GM18519 (cell line): ENCODE data around the gene TTC7B.
A peak's percentile ranks its signal among the peaks of the same experiment; 100 is the strongest.

Source experiments
- ATAC-seq: cut with Tn5 transposase; IDR thresholded peaks from one replicate; pipeline ENCODE4 v1.9.1; 2021; ENCODE audit warnings: mild to moderate bottlenecking, moderate library complexity; ENCODE audit not compliant: unreplicated experiment, low FRiP score

TTC7B gene

DNA sequence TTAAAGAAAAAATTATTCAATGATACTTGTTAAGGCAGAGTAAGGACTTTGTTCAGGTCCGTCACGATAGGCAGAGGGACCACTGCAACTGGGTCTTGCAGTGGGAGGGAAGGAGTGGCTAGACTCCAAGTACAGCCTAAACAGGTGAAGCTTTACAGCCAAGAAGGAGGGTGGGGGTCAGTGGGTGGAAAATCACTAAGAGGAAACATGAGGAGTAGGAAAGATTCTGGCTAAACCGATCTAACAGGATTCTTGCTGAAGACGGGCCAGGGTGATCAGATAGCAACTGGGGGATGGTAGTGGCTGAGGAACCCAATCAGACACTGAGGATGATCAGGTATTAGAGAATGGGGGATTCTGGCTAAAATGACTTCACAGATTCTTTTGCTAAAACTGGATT is 100.2 kb downstream of the TTC7B start:
- ATAC-seq: no peak

DNA sequence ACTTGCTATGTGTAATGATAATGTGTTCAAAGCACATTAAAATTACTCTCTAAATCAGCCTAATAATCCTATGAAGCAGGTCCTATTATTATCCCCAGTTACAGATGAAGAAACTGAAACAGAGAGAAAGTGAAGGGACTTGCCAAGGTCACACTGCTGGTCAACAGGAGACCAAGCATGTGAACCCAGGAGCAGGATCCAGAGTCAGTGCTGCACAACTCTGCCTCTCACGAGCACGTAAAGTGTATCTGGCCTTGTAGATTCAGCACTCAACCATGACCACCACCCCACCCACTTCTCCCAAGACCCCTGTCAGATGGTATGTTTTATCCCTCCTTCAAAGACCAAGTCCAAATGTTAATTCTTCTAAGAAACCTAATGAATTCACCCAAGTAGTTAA is 100.7 kb downstream of the TTC7B start:
- no peak for ATAC-seq

DNA sequence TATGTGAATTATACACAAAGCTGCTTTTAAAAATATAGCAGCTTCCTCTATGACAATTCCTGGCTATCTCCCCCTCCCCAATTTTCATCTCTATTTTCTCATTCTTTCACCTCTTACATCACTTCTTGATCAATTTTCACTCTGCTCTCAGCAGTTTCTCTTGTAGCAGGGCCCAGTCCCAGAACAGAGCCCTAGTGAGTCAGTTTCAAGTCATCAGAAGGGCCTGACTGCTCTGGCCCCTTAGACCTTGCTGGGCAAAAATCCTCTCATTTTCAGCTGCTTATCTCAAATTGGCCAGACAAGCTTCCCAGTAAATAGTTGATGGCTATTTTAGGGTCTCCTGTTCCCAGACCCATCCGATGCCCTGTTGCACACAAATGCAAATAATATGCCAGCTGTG is 101.4 kb downstream of the TTC7B start:
- no peak for ATAC-seq

DNA sequence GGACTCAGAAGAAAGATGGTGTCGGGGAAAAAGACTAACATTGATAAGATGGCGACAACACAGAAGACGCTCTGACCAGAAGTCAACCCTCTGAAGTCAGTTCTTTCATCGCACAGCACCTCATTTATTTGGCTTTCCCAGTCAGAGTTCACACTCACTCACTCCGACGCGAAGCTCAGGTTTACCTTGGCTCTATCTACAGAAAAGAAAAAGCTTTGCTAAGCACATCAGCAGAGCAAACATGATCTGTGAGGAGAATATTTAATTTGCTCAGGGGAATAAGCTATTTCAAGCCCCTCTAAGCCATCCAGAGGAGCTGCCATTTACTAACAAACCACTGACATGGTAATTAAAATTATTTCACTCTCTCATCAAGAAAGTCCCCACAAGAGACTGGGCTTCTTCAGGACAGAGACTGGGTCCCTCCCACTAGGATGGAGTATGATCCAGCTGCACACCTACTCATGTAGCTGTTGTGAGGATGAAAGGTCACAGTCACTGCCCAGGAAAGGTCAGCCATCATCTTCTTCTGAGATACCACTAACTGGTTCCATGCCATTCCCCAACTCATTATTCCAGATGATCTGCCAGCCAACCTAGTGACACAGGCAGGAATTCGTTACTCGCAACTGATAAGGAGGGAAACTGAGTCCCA is 111.4 kb downstream of the TTC7B start:
- no peak for ATAC-seq

DNA sequence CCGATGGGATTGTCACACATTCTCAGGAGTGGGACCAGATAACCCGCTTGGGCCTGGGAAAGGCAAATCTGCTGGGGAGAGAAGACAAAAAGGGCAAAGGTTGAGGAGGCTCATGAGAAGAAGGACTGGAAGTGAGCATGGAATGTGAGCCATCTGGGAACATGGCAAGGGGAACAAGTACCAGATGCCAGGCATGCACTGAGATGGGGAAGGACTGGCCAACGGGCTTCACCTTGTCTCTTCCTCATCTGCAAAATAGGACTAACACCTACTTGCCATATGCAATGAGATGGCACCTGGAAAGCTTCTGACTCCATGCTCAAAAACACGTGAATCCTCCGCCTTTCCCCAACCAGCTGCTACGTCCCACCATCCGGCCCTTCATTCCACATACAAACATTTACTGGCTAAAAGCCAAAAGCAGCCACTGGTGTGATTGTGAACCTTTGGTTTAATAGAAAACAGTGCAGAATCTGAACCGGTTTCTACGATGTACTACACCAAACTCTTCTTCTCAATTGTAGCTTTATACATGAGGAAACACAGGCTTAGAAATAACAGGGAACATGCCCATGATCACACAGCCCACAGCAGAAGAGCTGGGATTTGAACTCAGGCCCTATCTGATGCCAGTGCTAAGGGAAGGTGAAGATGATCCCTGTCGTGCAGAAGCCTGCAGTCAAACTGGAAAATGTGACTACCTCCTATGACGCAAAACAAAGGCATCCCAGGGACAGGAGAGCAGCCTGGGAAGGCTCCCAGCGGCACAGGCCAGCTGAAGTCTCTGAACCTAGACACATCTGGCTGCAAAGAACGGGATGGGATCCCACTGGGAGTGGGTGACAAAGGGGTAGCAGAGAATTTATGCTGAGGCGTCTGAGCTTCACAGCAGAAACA is 112.1 kb downstream of the TTC7B start:
- no peak for ATAC-seq

DNA sequence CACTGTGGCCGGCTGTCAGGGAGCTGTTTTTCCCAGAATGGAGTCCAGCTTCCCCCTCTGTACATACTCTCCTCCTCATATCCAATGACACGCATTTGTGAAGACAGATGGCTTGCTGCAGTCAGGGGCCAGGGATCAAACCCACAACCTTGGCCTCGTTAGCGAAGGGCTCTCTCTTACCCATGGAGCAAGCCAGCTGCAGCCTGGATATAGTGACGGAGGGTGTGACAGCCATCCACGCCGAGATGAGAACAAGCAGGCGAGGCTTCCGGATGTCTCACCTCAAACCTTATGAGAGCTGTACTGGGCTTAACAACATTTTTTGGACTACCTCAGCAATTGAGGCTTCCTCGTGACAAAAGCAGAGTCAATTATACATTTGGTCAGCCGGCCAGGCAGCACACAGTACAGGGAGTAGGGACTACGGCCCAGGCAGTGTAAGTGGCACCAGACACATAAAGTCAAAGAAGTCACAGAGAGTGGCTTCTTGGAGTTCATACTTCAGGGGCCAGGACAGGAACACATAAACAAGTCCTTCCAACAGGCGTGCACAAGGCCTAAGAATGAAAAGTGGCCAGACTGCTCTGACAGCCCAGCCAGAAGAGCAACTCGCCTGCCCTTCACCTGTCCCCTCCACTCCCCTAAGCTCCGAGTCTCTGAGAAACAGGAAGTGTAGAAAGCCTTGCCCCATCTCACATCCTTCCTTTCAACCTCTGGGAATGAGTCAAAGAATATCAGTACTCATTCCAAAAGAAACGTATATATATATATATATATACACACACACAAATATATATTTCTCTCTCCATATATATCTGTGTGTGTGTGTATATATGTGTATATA is 115.1 kb downstream of the TTC7B start:
- no peak for ATAC-seq

DNA sequence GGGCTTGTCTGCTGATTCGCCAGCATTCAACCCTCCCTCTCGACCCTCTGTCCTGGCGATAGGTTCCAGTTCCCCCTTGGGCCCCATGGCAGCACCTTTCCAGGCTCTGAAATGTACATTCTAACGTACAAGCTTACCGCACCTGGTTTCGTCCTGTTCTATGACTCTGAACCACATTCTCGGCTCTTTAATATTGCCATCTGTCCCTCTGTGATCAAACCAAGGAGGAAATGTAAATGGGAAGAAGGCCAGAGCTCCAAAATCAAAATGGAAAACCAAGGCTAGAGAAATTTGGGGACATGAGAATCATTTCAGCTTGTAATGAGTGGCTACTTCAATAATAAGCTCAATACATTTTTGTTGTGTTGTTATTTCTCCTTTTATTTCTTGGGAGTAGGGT is 117.2 kb downstream of the TTC7B start:
- ATAC-seq: no peak

DNA sequence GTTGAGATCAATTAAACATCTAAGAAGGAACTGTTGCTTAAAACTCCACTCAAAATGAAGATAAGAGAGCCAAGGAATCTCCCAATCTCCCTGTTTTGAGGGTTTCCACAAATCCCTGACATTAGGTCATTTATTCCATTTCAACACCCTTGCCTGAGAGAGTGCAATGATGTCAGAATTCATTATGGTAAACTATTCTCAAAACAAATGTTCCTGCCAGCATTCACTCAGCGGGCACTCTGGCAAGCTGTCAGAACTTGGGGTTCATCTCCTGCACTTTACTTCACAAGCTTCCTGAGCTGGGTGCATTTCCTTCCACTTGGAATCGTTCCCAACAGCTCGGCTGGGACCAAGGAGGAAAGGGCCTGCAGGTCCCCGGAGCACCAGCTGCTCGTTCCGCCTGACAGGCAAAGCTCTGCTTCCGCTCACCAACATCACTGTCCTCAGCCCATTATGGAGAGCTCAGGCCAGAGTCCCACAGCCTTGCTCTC is 117.8 kb downstream of the TTC7B start:
- ATAC-seq: no peak

DNA sequence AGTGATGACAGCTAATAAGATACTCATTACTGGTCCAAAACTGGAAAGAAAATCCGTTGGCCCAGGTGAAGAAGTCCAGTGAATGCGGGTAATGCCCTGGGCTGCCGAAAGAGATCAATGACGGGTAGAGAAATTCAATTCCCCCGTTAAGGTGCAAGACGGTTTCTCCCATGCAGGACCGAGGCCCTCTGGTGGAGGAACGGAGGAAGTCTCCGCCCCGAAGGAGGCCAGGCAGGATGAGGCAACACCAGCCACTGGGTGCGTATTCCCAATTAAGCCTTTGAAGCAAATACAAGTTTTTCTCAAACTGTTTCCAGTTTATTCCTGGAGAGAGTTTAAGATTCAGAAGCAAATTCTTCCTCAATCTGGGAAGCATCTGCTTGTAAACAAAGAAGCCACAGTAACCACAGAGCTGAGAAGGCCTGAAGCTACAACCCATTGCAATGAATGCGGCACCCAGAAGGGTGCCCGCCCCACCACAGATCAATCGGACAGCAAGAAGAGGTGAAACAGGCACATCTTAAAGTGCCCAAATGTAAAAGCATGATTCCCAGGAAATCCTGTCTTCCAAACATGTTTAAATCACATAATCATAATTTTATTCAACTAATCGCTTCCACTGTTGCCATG is 118.5 kb downstream of the TTC7B start:
- peak; percentile 45 for ATAC-seq

DNA sequence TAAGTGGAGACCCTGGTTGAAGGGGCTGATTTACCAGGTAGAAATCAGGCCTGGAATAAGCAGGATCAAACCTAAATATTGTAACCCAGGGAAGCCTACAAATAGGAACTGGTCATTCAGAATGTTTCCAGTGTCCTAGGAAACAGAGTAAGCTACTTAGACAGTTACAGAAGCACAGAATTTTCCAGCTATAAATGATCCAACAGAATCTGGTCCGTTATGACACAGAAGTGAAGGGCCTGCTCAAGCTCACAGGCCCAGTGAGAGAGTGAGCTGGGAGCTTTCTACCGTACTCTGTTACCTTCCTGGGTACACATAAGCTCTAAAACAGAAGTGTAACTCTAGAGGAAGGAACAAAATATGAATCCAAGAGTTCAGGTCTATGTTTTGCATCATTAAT is 119.1 kb downstream of the TTC7B start:
- no peak for ATAC-seq

DNA sequence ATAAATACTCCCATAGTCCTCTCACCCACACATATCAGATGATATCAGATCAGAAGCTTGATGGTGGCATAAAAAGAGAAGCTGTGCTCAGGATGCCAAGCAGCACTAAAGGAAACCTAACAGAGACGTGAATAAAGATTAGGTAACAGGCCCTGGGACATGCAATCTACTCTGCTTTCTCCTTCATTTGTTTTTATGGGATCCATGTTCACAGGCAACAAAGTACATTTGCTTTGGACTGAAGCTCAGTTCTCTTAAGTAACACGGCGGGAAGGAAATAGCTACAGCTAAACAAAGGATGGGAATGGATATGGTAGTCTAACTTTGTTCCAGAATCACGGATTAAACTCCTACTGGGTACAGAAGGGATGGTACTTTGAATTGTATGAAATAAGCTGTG is 119.5 kb downstream of the TTC7B start:
- no peak for ATAC-seq

DNA sequence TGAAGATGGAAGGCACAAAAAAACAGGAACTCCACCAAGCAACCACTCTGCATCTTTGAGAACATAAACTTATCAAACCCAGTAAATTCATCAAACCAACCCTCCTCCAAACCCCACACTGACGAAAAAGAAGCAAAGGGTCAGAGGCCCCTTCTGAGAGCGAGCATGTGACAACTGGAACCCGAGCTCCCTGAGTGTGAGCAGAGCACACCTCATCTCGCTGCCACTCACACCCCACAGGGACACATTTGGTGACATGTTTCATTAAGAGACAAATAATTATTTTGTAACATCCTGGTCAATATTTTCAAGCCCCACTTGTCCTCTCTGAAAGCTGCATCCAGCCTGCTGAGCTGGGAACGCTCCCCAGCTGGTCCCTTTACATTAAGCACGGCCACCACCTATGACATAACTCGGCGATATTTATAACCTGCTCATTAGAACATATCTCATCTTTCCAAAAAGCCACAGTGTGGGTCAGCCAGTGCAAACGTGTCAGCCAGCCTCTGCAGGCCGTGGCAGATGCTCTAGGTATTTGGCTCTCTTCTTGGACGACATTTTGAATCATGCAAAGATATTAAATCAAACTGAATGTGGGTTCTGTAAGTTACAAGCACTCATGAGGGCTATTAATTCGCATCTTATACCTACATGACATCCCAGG is 120.1 kb downstream of the TTC7B start:
- ATAC-seq: no peak

DNA sequence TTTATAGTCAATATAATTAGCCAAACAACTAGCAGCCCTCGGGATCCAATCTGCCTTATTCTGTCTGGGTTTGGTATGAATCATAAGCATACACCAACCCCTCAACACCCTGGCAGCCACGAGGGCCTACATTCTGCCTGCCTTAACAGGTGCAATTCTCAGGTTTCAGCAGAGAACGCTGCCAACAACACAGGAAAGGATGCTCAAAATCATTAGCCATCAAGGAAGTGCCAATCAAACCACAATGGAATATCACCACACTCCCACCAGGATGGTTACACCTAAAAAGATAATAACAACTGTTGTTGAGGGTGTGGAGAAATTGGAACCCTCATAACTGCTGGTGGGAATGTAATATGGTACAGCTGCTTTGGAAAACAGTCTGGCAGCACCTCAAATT is 122.8 kb downstream of the TTC7B start:
- ATAC-seq: no peak

DNA sequence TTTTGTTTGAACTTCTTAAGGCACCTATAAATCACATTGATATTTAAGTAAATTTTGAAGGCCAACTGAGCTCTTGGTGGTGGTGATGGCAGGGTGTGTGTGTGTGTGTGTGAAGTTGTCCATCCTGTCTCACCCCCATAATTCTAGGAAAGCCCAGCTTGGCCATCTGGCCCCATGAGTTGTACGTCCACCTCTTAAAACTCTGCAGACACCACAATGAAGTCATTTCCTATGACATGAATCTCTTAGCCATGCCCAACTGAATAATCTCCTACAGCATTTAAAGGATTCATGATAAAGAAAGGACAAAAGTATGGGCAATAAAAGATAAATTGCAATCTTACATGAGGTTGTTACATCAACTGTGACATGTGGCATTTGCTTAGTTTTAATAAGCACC is 123.4 kb downstream of the TTC7B start:
- ATAC-seq: no peak

DNA sequence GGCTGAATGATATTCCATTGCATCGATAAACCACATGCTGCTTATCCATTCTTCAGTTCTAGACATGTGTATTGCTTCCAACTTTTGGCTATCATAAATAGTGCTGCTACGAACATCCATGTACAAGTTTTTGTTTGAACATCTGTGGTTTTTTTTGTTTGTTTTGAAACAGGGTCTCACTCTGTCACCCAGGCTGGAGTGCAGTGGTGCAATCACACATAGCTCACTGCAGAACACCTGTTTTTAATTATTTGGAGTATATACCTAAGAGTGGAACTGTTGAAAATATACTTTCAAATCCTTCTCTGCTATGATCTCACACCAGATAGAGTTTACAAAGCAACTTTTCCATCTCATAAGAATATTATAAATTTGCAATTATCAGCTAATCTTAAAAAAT is 124.2 kb downstream of the TTC7B start:
- ATAC-seq: no peak

DNA sequence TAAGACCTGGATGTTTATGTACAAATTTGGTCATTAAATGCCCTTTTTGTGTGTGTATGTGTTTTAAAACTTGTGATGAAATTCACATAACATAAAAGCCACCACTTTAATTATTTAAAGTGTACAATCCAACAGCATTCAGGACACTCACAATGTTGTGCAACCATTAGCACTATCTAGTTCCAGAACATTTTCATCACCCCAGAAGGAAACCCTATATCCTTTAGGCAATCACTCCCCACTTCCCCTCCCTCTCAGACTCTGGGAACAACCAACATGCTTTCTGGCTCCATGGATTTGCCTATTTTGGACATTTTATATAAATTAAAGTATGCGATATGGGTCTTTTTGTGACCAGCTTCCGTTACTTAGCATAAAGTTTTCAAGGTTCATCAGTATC is 124.6 kb downstream of the TTC7B start:
- no peak for ATAC-seq

DNA sequence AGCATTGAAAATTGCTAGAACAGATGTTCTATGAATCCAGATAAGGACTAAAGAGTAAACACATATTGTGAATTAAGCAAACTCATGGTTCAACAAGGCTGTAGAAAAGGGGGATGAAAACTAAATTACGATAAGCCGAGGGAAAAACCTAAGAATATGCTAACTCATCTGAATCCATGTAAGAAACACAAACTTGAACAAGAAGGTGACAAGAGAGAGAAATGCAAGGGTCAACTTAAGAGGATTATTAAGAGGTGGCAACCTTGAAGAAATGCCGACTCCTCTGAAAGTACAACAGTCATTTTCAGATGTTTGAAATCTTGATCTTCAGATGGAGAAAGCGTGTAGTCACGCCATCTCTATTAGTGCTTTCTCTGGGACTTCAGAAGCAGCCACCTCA is 128.6 kb downstream of the TTC7B start:
- no peak for ATAC-seq

DNA sequence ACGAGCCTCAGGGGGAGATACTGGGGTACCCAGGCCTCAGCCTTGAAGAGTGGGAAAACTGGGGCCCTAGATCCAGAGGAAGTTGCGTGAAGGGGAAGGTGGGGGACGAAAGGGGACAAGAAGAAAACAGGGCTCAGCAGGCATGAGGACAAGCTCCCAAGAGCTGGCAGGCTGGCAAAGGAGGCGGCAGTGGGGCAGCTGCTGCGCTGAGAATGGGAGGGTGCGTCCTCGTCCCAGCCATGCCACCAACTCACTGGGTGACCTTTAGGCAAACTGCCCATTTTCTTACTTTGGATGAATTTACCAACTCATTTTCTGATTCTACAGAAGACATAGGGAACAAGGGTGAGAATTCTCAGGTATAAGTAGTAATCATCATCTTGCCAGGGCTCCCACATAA is 133.6 kb downstream of the TTC7B start:
- ATAC-seq: no peak

DNA sequence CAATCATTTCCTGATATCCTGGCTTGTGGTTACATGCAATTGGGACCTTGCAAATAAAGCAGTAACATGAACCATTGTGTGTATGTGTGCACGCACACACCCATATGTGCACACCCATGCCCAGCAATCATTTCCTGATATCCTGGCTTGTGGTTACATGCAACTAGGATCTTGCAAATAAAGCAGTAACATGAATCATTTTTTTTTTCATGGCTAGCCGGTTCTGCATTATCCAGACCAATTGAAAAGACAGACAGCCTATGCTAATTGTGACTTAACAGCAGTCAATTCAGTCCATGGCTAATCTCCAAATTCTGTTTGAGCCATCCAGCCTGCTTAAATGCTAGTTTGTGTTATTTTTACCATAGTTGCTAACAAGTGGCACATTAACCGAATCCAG is 134.3 kb downstream of the TTC7B start:
- no peak for ATAC-seq

DNA sequence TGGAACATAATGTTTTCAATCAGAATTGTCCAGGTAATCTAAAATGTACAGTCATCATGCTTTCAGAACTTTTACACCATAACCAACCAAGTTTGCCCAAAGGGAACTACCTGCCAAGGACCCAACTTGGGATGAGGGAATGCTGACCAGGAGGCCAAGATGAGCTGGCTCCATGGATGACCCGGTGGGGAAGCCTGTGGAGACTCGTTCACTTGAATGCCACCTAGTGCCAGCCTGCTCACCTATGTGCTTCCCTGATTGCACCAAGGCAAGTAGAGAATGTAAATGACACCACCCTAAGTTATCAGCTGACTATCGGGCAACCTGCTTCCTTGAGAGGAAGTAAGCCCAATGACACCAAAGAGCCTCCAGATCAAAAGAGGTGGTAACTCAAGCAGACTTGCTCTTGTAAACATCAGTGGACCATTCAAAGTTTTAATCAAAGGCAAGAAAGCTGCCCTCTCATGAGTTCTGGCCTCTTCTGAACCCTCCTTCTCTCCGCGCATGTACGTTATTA is 137.3 kb downstream of the TTC7B start:
- no peak for ATAC-seq
